Upper lobe of left lung (tissue), 6 donors: Measurements from ENCODE around the gene PRICKLE2. TPM values are rescaled to one million over a fixed set of nuclear protein-coding genes. Genes with fewer than 3 reads are reported as not detected.

Experiments used
- ATAC-seq, 2 donors: fragments of 200-7000 bp; cut with Tn5 transposase; one replicate each; pipeline ENCODE4 v1.9.1; 2022; ENCODE audit warnings: mild to moderate bottlenecking in 2 of 2, moderate library complexity in 2 of 2; ENCODE audit not compliant: low FRiP score in 2 of 2
- DNase-seq, 2 donors: peaks; one replicate each; pipeline ENCODE4 v3.0.0-alpha.2; 2019 to 2020
- H3K27ac ChIP-seq, 4 donors: fragments of 200-600 bp; sonication (generic); one replicate each; pipeline ENCODE4 v1.5.1; 2016 to 2019
- H3K27me3 ChIP-seq, 4 donors: fragments of 200-600 bp; sonication (generic); one replicate each; pipeline ENCODE4 v1.5.1; 2017 to 2019
- H3K36me3 ChIP-seq, 4 donors: fragments of 200-600 bp; sonication (generic); one replicate each; pipeline ENCODE4 v1.5.1; 2016 to 2019
- H3K4me1 ChIP-seq, 4 donors: fragments of 200-600 bp; sonication (generic); one replicate each; pipeline ENCODE4 v1.5.1; 2018 to 2019
- H3K4me3 ChIP-seq, 4 donors: fragments of 200-600 bp; sonication (generic); one replicate each; pipeline ENCODE4 v1.5.1; 2017 to 2019; ENCODE audit warnings: mild to moderate bottlenecking in 2 of 4, moderate library complexity in 1 of 4
- H3K9me3 ChIP-seq, 4 donors: fragments of 200-600 bp; sonication (generic); one replicate each; pipeline ENCODE4 v1.5.1; 2018 to 2019
- CTCF ChIP-seq, 6 experiments: fragments of 450-650 bp in 4 of 6; fragments of 200-600 bp in 2 of 6; sonication (generic) in 2 of 6; IDR thresholded peaks; one replicate each; pipeline ENCODE4 v1.5.1; 2016 to 2019; ENCODE audit warnings: antibody characterized with exemption in 6 of 6
- EP300 ChIP-seq, 4 donors: sonication (generic); formaldehyde crosslinking; IDR thresholded peaks; one replicate each; pipeline ENCODE4 v1.5.1; 2017; ENCODE audit warnings: antibody characterized with exemption in 4 of 4, control low read depth in 2 of 4
- POLR2A ChIP-seq, 4 donors: fragments of 450-650 bp; IDR thresholded peaks; one replicate each; pipeline ENCODE4 v1.5.1; 2016 to 2017; ENCODE audit warnings: antibody characterized with exemption in 4 of 4, mild to moderate bottlenecking in 2 of 4
- POLR2AphosphoS5 ChIP-seq, 2 donors: sonication (generic); formaldehyde crosslinking; IDR thresholded peaks; one replicate each; pipeline ENCODE4 v1.5.1; 2017; ENCODE audit warnings: antibody characterized with exemption in 2 of 2
- WGBS, 2 donors: methylation state at CpG; one replicate each; pipeline ENCODE4 v1.1.5; 2017 to 2018; 5-methylcytosine and 5-hydroxymethylcytosine counted together
- total RNA-seq, 6 donors: library from RNA; depleted of rRNA in 4 of 6; stranded (reverse); fragments of >200 nt in 4 of 6; gene quantifications; one replicate each; pipeline versions ENCODE4 v1.1.0 to v1.2.1, GENCODE V29; 2016 to 2021
- donor health status: DM: no; HTN: no; CAD: no; lungs with moderate emphysema.
- donor health status: DM: no; HTN: yes; CAD: no; lungs with severe emphysema.

The PRICKLE2 gene
- total RNA-seq, 6 donors from 2014 or later, result 28.3 to 68.9 (median 36.3) TPM

GRCh38 chr3:64073158-64073761 is 152.0 kb downstream of the PRICKLE2 start:
- Histone ChIP-seq H3K9me3 (no peaks in the 10 kb centered on the region), H3K27me3 (no peaks in the 10 kb centered on the region), H3K36me3 (no peaks in the 10 kb centered on the region), H3K4me1 (no peaks in the 10 kb centered on the region), H3K4me3 (no peak overlapping the region), H3K27ac (no peak overlapping the region)
- 31 to 42% methylated on average over 1 of the region's 1 CpG for WGBS, 2 donors
- no peak for ATAC-seq
- no peak for DNase-seq
- TF ChIP-seq POLR2AphosphoS5 (IDR thresholded peaks at IDR 0.05) (no peak), POLR2A (IDR thresholded peaks at IDR 0.05) (no peak), EP300 (IDR thresholded peaks at IDR 0.05) (no peak), CTCF (IDR thresholded peaks at IDR 0.05) (no peak)

GRCh38 chr3:64072126-64072525 is 153.1 kb downstream of the PRICKLE2 start:
- Histone ChIP-seq H3K27me3 (no peaks in the 10 kb centered on the region), H3K4me3 (no peak overlapping the region), H3K27ac (no peak overlapping the region), H3K36me3 (no peaks in the 10 kb centered on the region), H3K9me3 (no peaks in the 10 kb centered on the region), H3K4me1 (no peaks in the 10 kb centered on the region)
- ATAC-seq (no peak), DNase-seq (no peak)
- 74 to 88% methylated on average over 2 of the region's 2 CpGs for WGBS, 2 donors
- no peak for TF ChIP-seq EP300 (IDR thresholded peaks at IDR 0.05)
- TF ChIP-seq POLR2AphosphoS5 (IDR thresholded peaks at IDR 0.05), result no peak
- TF ChIP-seq CTCF (IDR thresholded peaks at IDR 0.05), result no peak
- no peak for TF ChIP-seq POLR2A (IDR thresholded peaks at IDR 0.05)

GRCh38 chr3:64070704-64071103 is 154.6 kb downstream of the PRICKLE2 start:
- Histone ChIP-seq H3K27ac (no peak overlapping the region), H3K4me3 (no peak overlapping the region), H3K27me3 (no peaks in the 10 kb centered on the region), H3K36me3 (no peaks in the 10 kb centered on the region), H3K4me1 (no peaks in the 10 kb centered on the region), H3K9me3 (no peaks in the 10 kb centered on the region)
- no peak for ATAC-seq
- no peak for DNase-seq
- no peak for TF ChIP-seq EP300 (IDR thresholded peaks at IDR 0.05)
- no peak for TF ChIP-seq POLR2AphosphoS5 (IDR thresholded peaks at IDR 0.05)
- no peak for TF ChIP-seq POLR2A (IDR thresholded peaks at IDR 0.05)
- no peak for TF ChIP-seq CTCF (IDR thresholded peaks at IDR 0.05)

GRCh38 chr3:64067506-64068346 is 157.5 kb downstream of the PRICKLE2 start:
- peaks cover 0 to 3% (median 0%) of the 10 kb centered on the region in 4 donors for H3K4me1 ChIP-seq

More at GRCh38 chr3:64067506-64068346, 157.5 kb downstream of the PRICKLE2 start:
- Histone ChIP-seq H3K27me3 (no peaks in the 10 kb centered on the region), H3K4me3 (no peak overlapping the region), H3K27ac (no peak overlapping the region), H3K36me3 (no peaks in the 10 kb centered on the region), H3K9me3 (no peaks in the 10 kb centered on the region)
- ATAC-seq (peak in 1 of 2 donors; percentile 68), DNase-seq (no peak)
- 75 to 77% methylated on average over 10 of the region's 10 CpGs for WGBS, 2 donors
- TF ChIP-seq EP300 (IDR thresholded peaks at IDR 0.05) (no peak), CTCF (IDR thresholded peaks at IDR 0.05) (no peak), POLR2AphosphoS5 (IDR thresholded peaks at IDR 0.05) (no peak), POLR2A (IDR thresholded peaks at IDR 0.05) (no peak)
